ENCODE data around the gene HPSE.

DNA sequence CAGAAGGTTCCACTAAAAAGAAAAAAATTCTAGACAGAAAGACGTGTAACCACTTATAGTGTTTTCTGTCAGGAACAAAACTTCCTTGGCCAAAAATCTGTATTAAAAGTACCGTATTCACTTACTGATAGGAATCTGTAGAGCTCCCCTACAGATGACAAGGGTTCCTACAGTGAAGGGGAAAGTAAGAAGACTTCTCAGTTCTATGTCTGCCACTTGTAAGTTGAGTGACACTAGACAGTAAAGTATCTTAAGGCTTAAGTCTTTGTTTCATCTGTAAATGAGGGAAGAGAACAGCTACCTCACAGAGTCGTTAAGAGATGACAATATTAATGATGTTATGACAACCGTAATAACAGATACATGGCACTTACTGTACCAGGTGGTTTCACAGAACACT lies 53.3 kb downstream of the HPSE start:
- TF ChIP-seq POLR2A (IDR thresholded peaks at IDR 0.05), result no peak
- TF ChIP-seq, protein P1, sequence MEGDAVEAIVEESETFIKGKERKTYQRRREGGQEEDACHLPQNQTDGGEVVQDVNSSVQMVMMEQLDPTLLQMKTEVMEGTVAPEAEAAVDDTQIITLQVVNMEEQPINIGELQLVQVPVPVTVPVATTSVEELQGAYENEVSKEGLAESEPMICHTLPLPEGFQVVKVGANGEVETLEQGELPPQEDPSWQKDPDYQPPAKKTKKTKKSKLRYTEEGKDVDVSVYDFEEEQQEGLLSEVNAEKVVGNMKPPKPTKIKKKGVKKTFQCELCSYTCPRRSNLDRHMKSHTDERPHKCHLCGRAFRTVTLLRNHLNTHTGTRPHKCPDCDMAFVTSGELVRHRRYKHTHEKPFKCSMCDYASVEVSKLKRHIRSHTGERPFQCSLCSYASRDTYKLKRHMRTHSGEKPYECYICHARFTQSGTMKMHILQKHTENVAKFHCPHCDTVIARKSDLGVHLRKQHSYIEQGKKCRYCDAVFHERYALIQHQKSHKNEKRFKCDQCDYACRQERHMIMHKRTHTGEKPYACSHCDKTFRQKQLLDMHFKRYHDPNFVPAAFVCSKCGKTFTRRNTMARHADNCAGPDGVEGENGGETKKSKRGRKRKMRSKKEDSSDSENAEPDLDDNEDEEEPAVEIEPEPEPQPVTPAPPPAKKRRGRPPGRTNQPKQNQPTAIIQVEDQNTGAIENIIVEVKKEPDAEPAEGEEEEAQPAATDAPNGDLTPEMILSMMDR (IDR thresholded peaks at IDR 0.05), result no peak
